AG09319 (cell line): ENCODE data around the gene ZBTB20.
"Not testable (repeated sequence)": the region's sequence is repeated elsewhere in the genome, so short reads cannot be mapped to it uniquely, and the experiment has no call there.

Source experiments
- DNase-seq: peaks from one replicate; pipeline ENCODE4 v3.0.0-alpha.2; 2010; ENCODE audit warnings: low read depth; ENCODE audit errors: extremely low read depth
- TF ChIP-seq, protein P1 (sequence below): IDR thresholded peaks from 2 replicates; pipeline ENCODE4 v1.5.1; 2011; ENCODE audit warnings: low read depth, mild to moderate bottlenecking, inconsistent platforms, low read length, moderate library complexity

The ZBTB20 gene

GRCh38 chr3:115146418-115147328 lies at the start of gene ZBTB20:
Gene ZBTB20, minus strand, starts transcription at chr3:115147288.
- TF ChIP-seq, protein P1, sequence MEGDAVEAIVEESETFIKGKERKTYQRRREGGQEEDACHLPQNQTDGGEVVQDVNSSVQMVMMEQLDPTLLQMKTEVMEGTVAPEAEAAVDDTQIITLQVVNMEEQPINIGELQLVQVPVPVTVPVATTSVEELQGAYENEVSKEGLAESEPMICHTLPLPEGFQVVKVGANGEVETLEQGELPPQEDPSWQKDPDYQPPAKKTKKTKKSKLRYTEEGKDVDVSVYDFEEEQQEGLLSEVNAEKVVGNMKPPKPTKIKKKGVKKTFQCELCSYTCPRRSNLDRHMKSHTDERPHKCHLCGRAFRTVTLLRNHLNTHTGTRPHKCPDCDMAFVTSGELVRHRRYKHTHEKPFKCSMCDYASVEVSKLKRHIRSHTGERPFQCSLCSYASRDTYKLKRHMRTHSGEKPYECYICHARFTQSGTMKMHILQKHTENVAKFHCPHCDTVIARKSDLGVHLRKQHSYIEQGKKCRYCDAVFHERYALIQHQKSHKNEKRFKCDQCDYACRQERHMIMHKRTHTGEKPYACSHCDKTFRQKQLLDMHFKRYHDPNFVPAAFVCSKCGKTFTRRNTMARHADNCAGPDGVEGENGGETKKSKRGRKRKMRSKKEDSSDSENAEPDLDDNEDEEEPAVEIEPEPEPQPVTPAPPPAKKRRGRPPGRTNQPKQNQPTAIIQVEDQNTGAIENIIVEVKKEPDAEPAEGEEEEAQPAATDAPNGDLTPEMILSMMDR, result no peak
- peak; percentile 46 for DNase-seq

DNA sequence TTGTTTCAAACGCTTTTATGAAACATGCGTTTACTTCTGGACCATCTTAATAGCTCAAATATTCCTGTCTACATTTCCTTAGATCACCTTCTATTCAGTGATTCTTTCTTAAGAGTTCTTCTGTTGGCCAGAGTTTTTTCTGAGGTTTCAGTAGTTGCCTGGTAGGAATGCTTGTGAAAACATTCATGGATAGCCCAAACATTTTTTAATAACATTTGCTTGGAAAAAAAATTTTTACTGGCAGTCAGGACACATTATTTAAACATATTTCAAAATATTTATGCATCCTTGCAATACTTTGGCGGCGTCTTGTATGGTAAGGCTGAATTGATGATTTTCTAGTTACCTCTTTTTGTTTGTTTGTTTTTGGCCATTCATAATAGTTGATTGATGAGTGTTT lies 47.4 kb upstream of the ZBTB20 start:
- DNase-seq, result no peak
- TF ChIP-seq, protein P1, result no peak

- TF ChIP-seq, protein P1, result no peak
- no peak for DNase-seq
These were observed 43.7 kb upstream of the ZBTB20 start for GRCh38 chr3:115190747-115191146.

DNA sequence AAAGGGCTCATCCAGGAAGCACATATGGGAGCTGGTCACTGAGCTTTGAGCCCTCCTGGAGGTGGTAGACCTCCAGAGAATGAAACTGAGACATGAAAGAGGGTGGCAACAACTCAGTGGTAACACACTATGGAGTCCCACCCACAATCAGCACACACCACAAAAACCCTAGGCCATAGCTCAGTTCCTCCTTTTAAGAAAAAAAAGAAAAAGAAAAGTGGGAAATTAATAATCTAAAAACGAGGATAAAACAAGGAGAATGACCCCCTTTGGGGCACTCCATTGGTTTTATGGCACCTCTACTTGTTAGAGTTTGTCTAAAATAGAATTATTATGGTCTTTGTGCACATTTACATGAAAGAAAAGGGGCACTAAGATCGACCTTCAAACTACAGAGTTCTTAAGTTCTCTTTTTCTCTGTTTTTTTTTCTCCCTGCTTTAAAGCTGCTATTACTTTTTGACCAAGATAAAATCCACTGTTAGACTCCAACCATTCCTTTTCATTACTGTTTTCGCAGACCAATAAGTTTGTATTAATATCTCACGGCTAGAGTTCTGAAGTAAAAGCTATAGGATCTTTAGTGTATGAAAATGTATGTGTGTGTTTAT lies 40.2 kb upstream of the ZBTB20 start:
- no peak for DNase-seq
- TF ChIP-seq, protein P1, result no peak

- TF ChIP-seq, protein P1, result no peak
- DNase-seq, result no peak
These were observed 39.5 kb upstream of the ZBTB20 start for GRCh38 chr3:115186351-115187148.

DNA sequence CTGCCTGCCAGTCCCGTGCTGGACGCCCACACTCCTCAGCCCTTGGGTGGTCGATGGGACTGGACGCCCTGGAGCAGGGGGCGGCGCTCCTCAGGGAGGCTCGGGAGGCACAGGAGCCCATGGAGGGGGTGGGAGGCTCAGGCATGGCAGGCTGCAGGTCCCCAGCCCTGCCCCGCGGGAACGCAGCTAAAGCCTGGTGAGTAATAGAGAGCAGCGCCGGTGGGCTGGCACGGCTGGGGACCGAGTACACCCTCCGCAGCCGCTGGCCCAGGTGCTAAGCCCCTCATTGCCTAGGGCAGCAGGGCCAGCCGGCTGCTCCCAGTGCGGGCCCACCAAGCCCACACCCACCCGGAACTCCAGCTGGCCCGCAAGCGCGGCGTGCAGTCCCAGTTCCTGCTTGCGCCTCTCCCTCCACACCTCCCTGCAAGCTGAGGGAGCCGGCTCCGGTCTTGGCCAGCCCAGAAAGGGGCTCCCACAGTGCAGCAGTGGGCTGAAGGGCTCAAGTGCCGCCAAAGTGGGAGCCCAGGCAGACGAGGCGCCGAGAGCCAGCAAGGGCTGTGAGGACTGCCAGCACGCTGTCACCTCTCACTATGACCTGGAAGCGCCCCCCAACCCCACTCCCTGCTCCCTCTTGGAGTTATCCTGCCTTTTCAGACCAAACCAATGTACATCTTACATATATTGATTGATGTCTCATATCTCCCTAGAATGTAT lies 37.9 kb upstream of the ZBTB20 start:
- not testable (repeated sequence) for DNase-seq

GRCh38 chr3:115178930-115179329 lies 31.8 kb upstream of the ZBTB20 start:
- not testable (repeated sequence) for DNase-seq

DNA sequence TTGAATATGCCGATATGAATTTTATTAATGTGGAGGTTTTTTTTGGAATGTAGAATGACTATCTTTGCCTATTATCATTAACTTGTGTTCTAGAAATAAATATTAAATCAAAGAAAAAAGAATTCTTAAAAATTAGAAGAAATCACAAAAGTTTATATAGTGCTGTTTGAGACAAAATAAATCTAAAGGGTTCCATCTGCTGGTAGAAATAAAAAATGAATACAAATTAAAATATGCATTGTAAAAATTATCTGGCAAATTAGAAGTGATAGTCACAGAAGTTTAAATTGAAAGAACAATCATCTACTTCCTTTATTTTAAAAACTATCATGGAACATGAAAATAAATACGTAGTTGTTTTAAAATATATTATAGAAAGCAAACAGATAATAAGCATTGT lies 22.7 kb upstream of the ZBTB20 start:
- TF ChIP-seq, protein P1, result no peak; the same call in 1 of the 2 replicates
- no peak for DNase-seq
